Activated T-helper 9 cell treated with anti-CD3 and anti-CD28 coated beads, Interleukin-2, amount 50 U/mL, for 16 hours (primary cell): ENCODE measurements around the gene LIPN.
"Not testable (repeated sequence)": the region's sequence is repeated elsewhere in the genome, so short reads cannot be mapped to it uniquely, and the experiment has no call there.

Source experiments
- DNase-seq: peaks from one replicate; pipeline ENCODE4 v3.0.0-alpha.2; 2020; ENCODE audit warnings: low read depth

LIPN gene, protein sequence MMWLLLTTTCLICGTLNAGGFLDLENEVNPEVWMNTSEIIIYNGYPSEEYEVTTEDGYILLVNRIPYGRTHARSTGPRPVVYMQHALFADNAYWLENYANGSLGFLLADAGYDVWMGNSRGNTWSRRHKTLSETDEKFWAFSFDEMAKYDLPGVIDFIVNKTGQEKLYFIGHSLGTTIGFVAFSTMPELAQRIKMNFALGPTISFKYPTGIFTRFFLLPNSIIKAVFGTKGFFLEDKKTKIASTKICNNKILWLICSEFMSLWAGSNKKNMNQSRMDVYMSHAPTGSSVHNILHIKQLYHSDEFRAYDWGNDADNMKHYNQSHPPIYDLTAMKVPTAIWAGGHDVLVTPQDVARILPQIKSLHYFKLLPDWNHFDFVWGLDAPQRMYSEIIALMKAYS

DNA sequence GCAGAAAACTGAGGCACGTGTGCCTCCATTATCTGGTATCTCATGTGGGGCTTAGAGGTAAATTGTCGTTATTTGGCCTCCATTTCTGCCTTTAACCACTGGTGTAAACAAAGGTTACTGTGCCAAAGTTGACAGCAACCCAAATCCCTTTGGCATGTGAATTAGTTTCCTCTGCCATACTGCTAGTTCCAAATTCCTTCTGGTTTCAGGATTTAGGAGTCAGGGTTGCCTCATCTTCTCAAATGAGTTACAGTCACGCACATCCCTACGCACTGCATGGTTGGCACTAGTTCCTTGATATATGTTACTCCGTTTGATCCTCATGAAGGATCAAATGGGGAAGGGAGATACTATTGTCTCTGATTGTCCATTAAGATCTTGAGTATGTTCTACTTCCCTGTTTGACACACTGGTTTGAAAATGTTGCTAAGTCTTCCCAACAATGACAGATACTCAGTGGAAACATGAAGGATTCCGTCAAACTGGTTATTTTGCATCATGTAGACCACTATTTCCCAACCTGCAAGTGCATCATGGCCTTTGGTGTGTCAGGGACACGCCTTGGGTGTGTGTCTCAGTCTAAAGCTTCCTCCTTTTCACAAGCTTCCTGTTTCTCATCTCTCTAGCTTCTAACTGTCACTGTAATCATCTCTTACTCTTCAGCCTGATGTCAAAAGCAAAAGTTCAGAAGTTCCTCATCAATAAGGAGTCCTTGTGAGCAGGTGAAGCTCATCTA is at the start of gene LIPN:
TSS of gene LIPN (plus strand) at position 655 of the 736 bp plus-strand sequence. CDS start 1,386 bp downstream, outside the sequence.
- DNase-seq: no peak

GRCh38 chr10:88715517-88715916 is 44.3 kb upstream of the LIPN start:
- DNase-seq: no peak

DNA sequence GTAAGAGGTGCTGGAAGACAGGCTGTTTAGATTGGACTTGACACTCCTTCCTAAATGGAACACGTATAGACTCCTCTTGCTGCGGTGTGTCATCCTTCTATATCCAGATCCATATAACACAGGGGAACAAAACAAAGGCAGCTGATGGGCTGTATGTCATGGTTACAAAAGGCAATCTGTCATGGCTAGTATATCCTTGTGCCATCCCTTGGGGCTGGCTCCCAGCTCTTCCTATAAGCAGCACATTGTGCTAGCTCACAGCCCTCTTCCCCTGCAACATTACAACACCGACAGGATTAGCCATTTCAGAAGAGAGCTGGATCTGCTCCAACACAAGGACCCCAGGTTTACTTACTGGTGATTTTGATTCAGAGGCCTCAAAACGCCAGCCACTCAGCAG is 38.4 kb upstream of the LIPN start:
- no peak for DNase-seq

- no peak for DNase-seq
These were observed 34.0 kb upstream of the LIPN start for GRCh38 chr10:88725798-88726197.

DNA sequence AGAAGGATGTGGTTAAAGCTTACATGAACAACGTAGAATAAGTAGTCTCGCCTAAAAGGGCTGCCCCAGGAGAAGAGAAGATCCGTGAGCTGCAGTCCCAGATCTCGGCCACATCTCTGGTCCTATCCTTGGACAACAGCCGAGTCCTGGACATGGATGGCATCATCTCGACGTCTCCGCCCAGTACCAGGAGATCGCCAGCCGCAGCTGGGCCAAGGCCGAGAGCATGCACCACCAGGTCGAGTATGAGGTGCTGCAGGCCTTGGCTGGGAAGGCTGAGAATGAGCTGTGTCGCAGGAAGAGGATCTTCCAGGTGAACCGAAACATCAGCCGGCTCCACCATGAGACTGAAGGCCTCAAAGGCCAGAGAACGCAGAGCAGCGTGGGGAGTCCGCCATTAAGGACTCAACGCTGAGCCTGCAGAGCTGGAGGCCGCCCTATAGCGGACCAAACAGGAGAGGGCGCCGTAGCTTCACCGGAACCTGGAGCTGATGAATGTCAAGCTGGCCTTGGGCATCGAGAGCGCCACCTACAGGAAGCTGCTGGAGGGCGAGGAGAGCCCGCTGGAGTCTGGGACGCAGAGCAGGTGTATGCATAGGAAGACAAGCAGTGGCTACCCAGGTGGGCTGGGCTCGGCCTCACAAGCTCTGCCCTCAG is 31.6 kb upstream of the LIPN start:
- DNase-seq: no peak

- DNase-seq: no peak
These were observed 29.0 kb upstream of the LIPN start for GRCh38 chr10:88730864-88731263.

GRCh38 chr10:88731296-88731695 is 28.5 kb upstream of the LIPN start:
- no peak for DNase-seq

DNA sequence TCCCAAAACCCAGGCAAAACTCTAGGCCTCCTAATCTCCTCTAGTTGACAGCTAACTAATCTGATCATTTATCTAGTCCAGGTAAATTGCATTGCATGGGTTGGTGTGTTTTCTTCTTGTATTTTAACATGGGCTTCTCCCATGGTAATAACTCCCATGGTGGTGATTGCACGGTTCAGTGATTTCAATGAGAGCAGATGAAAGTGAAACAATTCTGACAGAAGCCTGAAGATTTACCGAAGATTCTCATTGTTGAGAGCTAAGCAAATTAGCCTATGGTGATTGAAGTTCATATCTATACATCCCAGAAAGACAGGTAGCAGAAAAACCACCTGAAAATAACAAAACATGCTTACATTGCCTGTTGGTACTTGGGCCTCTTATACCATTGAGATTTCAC is 26.6 kb upstream of the LIPN start:
- no peak for DNase-seq

DNA sequence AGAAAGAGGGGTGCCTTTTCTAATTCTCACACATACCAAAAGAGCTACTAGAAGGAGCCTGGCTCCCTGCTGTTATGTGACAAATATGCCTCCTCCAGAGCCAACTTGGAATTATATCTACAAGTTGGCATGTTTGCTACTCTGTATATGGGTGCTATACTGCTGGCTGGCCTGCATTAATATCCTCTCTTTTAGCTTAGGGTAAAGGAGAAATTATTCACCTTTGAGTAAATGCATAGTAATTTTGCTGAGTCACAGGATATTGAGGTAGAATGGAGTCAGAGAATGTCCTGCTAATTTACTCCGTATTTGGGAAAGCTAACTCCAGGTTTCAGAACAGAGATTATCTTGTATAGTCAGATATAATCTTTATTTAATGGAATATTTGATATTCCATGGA is 24.2 kb upstream of the LIPN start:
- DNase-seq: no peak

DNA sequence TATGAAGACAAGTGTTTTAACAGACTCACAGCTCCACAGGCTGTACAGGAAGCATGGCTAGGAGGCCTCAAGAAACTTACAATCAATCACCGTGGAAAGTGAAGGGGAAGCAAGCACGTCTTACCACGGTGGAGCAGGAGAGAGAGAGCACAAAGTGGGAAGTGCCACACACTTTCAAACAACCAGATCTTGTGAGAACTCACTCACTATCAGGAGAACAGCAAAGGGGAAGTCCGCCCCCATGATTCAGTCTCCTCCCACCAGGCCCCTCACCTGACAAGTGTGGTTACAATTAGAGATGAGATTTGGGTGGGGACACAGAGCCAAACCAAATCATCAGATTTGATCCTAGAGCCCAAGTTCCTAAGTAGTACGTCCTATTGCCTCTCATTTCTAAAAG is 17.9 kb upstream of the LIPN start:
- not testable (repeated sequence) for DNase-seq

GRCh38 chr10:88742448-88742847 is 17.4 kb upstream of the LIPN start:
- no peak for DNase-seq

GRCh38 chr10:88744002-88744401 is 15.8 kb upstream of the LIPN start:
- no peak for DNase-seq

GRCh38 chr10:88745633-88746032 is 14.2 kb upstream of the LIPN start:
- no peak for DNase-seq

DNA sequence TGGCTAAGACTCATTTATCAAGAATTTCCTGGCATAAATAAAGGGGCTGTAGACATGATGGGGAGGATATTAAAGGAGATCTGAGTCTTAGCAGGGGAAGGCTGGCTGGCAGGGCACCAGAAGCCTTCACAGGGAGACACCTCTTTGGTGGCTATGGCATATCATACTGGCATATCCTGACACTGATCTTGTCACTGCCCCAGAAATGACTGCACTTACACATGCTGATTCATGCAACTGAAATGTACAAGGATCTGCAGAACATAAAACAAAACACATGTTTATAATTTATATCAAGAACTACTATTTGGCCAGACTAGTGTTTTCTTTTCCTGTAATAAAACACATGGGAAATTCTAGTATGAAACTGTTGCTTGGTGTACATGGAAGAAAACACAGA is 5.5 kb upstream of the LIPN start:
- no peak for DNase-seq

- DNase-seq: no peak
These were observed 4.1 kb upstream of the LIPN start for GRCh38 chr10:88755753-88756152.

DNA sequence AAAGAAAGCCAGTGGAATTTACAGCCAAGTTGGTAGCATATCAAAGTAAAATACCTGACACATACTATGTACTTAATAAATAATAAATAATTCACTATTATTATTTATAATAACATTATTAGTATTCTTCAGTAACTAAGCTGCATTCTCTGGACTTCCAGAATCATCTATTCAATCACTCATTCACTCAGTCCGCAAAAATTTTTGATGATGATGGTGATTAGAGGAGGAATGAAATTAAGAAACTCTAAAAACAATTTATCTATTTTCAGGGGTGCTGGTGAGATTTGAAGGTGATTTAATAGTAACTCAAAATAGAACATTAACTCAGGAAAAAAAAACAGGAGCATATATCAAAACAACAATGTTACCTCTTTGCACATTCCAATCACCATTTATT is 3.2 kb upstream of the LIPN start:
- no peak for DNase-seq

GRCh38 chr10:88762906-88763305 is 3.1 kb downstream of the LIPN start:
- no peak for DNase-seq

GRCh38 chr10:88763441-88763840 is 3.6 kb downstream of the LIPN start:
- no peak for DNase-seq

GRCh38 chr10:88764110-88764509 is 4.3 kb downstream of the LIPN start:
- no peak for DNase-seq

GRCh38 chr10:88765816-88766215 is 6.0 kb downstream of the LIPN start:
- DNase-seq: no peak

DNA sequence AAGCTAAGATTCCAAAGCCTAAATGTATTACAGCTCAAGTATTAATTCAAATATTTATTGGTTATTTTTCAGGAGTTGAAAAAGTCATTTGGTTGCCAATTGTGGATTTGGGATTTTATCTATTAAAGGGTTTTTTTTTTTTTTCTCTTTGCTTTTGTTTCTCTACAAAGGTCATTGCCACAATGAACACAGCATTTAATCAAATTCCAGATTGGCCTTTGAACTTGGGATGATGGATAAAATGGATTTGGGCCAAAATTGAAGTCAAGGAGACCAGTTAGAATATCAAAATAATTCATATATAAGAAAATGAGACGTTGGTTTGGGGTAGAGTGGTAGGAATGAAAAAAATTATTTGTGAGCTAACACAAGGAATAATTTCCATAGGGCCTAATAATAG is 9.6 kb downstream of the LIPN start:
- no peak for DNase-seq

DNA sequence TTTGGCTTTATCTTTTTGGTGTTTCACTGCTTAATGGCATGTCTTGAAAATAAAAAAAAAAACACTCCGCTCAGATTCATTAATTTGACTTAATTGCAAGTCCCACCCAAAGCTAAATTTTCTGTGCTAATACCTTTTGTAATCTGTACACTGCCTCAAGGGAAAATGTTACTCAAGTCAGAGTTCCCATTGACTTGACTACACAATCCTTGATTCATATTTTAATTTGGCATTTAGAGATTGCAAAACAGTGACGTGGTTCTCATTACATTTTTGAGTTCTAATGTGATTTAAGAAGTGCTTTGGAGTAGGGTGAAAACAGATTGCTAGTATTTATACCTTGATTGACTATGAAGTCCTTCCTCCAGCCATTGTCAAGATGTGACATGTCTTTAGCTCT is 21.4 kb downstream of the LIPN start:
- DNase-seq: no peak

DNA sequence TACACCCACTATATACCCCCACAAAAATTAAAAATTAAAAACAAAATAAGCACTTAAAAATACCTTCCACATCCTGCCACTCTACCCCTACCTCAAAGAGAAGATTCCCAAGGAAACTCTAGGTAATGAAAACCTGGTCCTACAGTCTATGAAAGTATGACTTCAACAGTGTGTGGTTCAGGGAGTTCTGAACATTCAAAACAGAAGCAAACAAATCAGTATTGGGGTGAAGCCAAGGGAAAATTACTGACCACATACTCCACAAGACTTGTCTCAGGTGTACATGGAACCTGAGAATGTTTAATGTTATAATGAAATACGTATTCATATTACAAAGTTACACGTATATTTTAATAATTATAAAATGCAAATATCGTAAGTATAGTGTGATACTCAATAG is 22.4 kb downstream of the LIPN start:
- DNase-seq: no peak
